BE2C (cell line): ENCODE data around the gene TUBB4A.

Experiments used
- DNase-seq: peaks from one replicate; pipeline ENCODE4 v3.0.0-alpha.2; 2020
- H3K27me3 ChIP-seq: fragments of 250-450 bp; sonication (Bioruptor Pico); 2 replicates; pipeline ENCODE4 v1.5.1; 2020; ENCODE audit warnings: mild to moderate bottlenecking
- H3K36me3 ChIP-seq: fragments of 250-450 bp; sonication (Bioruptor Pico); 2 replicates; pipeline ENCODE4 v1.5.1; 2020; ENCODE audit warnings: mild to moderate bottlenecking
- H3K4me1 ChIP-seq: fragments of 250-450 bp; sonication (Bioruptor Pico); 2 replicates; pipeline ENCODE4 v1.5.1; 2020
- H3K4me3 ChIP-seq: 2 replicates; pipeline ENCODE4 v1.5.1; 2011; ENCODE audit warnings: low read depth, low read length
- H3K9me3 ChIP-seq: fragments of 250-450 bp; sonication (Bioruptor Pico); 2 replicates; pipeline ENCODE4 v1.5.1; 2020
- TF ChIP-seq, protein P1 (sequence below): IDR thresholded peaks from 2 replicates; pipeline ENCODE4 v1.5.1; 2012; ENCODE audit warnings: mild to moderate bottlenecking, low read depth, low read length

The TUBB4A gene

DNA sequence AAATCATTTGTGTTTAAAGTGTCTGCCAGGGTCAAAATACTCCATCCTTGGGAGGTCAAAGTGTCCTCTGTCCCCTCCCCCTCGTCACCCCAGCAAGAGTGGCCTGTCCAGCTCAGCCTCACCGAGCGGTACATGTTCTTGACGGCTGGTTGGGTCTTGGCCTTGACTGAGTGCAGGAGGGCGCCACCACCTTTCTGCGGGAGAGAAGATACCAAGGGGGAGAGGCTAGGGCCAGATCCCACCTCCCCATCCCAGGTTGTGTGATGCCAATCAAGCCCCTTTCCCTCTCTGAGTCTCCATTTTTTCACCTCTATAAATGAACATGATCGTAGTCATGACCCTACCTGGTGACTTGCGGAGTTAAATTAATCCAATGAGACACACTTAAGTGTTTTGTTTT lies 31.9 kb downstream of the TUBB4A start:
- H3K27me3 ChIP-seq, result peaks cover 13% of the 10 kb centered on the region
- no peaks in the 10 kb centered on the region for H3K9me3 ChIP-seq
- DNase-seq, result no peak
- TF ChIP-seq, protein P1, sequence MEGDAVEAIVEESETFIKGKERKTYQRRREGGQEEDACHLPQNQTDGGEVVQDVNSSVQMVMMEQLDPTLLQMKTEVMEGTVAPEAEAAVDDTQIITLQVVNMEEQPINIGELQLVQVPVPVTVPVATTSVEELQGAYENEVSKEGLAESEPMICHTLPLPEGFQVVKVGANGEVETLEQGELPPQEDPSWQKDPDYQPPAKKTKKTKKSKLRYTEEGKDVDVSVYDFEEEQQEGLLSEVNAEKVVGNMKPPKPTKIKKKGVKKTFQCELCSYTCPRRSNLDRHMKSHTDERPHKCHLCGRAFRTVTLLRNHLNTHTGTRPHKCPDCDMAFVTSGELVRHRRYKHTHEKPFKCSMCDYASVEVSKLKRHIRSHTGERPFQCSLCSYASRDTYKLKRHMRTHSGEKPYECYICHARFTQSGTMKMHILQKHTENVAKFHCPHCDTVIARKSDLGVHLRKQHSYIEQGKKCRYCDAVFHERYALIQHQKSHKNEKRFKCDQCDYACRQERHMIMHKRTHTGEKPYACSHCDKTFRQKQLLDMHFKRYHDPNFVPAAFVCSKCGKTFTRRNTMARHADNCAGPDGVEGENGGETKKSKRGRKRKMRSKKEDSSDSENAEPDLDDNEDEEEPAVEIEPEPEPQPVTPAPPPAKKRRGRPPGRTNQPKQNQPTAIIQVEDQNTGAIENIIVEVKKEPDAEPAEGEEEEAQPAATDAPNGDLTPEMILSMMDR, result no peak
- no peak overlapping the region for H3K4me3 ChIP-seq
- H3K4me1 ChIP-seq, result no peaks in the 10 kb centered on the region
- no peaks in the 10 kb centered on the region for H3K36me3 ChIP-seq

DNA sequence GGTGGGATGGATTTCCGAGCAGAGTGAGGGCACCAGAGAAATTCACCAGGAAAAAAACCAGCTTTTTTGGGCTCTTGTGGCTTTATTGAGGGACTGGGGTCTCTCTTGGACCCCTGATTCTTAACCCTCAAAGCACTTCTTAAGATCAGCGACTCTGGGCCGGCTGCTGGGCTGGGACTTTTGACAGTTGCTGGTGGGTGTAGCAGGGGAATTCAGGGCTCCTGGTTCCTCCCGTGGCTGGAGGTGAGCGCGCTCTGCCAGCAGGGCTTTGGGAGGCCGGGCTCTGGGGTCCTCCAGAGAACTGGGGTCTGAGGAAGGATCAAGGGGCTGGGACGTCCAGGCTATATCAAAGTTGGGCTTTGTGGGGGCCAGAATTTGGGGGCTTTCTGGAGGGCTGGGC lies 34.7 kb downstream of the TUBB4A start:
- Histone ChIP-seq H3K4me3 (no peak overlapping the region), H3K36me3 (no peaks in the 10 kb centered on the region), H3K9me3 (no peaks in the 10 kb centered on the region), H3K27me3 (peaks cover 27% of the 10 kb centered on the region), H3K4me1 (no peaks in the 10 kb centered on the region)
- DNase-seq, result no peak
- TF ChIP-seq, protein P1, result no peak

DNA sequence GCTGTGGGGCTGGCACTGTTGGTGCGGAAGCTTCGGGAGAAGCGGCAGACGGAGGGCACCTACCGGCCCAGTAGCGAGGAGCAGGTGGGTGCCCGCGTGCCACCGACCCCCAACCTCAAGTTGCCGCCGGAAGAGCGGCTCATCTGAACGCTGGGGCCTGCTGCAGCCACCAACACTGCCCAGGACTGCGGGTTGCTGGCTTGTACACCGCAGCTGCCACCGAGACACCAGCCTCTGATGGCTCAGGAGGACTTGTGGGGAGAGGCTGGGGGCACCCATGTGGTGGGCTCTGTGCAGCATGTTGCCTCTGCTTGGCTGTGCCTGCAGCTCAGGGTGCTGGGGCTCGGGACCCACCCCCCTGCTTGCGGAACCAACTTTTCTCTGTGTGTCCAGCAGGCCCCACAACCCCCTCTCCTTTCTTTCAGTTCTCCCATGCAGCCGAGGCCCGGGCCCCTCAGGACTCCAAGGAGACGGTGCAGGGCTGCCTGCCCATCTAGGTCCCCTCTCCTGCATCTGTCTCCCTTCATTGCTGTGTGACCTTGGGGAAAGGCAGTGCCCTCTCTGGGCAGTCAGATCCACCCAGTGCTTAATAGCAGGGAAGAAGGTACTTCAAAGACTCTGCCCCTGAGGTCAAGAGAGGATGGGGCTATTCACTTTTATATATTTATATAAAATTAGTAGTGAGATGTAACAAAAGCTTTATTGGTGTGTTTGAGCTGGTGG lies 35.4 kb downstream of the TUBB4A start:
- no peak for DNase-seq
- Histone ChIP-seq H3K9me3 (no peaks in the 10 kb centered on the region), H3K27me3 (peaks cover 27% of the 10 kb centered on the region), H3K4me3 (no peak overlapping the region), H3K36me3 (no peaks in the 10 kb centered on the region), H3K4me1 (no peaks in the 10 kb centered on the region)
- TF ChIP-seq, protein P1, result no peak

DNA sequence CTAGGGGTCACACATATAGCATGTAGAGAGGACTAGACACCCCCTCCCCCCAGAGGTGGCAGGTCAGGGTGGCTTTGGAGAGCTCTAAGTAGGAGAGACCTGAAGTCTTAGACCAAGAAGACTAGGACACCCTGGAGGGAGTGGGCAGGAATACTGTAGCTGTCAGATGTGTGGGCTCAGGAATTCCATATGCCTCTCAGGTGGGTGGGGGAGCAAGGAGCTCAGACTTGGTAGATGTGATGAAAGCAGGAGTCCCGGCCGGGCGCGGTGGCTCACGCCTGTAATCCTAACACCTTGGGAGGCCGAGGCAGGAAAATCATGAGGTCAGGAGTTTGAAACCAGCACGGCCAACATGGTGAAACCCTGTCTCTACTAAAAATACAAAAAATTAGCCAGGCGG lies 36.4 kb downstream of the TUBB4A start:
- no peaks in the 10 kb centered on the region for H3K9me3 ChIP-seq
- no peak overlapping the region for H3K4me3 ChIP-seq

DNA sequence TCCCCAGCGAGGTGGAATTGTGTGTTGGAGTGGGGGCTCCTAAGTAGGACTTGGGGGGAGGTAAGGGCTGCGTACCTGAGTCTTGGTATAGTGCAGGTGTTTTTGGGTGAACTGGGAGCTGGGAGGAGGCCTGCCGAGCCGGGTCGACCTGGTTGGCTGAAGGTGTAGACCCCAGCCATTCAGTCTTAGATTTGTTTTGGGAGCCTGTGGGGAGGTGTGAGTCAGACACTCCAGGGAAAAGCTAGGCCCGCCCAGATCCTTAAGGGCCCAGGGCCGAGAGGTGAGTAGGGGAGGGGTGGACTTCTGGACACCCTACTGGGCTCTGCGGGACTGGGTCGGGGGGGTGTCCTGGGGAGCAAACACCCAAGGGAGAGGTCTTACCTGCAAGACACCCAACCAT lies 37.1 kb downstream of the TUBB4A start:
- no peaks in the 10 kb centered on the region for H3K4me1 ChIP-seq
- H3K4me3 ChIP-seq, result no peak overlapping the region
- H3K27me3 ChIP-seq, result peaks cover 27% of the 10 kb centered on the region
- TF ChIP-seq, protein P1, result no peak
- H3K36me3 ChIP-seq, result no peaks in the 10 kb centered on the region
- DNase-seq, result no peak
- H3K9me3 ChIP-seq, result no peaks in the 10 kb centered on the region

More for the DNA sequence above, 36.4 kb downstream of the TUBB4A start:
- TF ChIP-seq, protein P1, result no peak
- H3K36me3 ChIP-seq, result no peaks in the 10 kb centered on the region
- H3K27me3 ChIP-seq, result peaks cover 27% of the 10 kb centered on the region
- DNase-seq, result no peak
- H3K4me1 ChIP-seq, result no peaks in the 10 kb centered on the region

DNA sequence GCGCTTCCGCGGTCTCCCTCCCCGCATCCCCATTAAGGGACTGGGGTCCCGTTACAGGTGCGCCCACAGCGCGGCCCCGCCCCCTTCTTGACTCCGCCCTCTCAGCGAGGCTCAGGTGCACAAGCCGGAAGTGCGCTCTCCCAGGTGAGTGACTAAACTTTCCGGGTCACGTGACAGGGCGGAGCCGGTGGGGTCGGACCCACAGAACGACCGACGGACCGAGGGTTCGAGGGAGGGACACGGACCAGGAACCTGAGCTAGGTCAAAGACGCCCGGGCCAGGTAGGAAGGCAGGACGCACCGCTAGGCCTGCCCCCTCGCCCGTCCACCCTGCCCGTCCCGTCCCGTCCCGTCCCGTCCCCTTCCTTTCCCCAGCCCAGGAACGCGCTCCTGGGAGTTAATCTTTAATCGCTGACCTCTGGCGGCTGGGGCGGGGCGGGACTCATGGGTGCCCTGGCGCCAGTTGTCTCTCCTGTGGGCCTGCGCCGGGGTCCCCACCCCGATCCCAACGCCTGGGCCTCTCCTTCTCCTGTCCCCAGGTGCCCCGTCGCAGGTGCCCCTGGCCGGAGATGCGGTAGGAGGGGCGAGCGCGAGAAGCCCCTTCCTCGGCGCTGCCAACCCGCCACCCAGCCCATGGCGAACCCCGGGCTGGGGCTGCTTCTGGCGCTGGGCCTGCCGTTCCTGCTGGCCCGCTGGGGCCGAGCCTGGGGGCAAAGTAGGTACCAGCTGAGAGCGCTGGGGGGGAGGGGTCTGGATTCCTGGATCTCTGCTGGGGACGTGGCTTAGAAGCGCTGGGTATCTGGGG lies 37.8 kb downstream of the TUBB4A start, which contains the start of gene CRB3:
Gene CRB3, plus strand, starts transcription at position 202 of the 804 bp plus-strand sequence. Its CDS starts 431 bp downstream, at position 633.
- TF ChIP-seq, protein P1, result no peak
- no peaks in the 10 kb centered on the region for H3K4me1 ChIP-seq
- H3K9me3 ChIP-seq, result no peaks in the 10 kb centered on the region
- H3K27me3 ChIP-seq, result peaks cover 27% of the 10 kb centered on the region
- no peaks in the 10 kb centered on the region for H3K36me3 ChIP-seq
- H3K4me3 ChIP-seq, result no peak within 1 kb of the TSS
- DNase-seq, result no peak
